Measurements from ENCODE around the gene UFM1. TPM values are rescaled to one million over a fixed set of nuclear protein-coding genes. Genes with fewer than 3 reads are reported as not detected.
"Not testable (repeated sequence)": the region's sequence is repeated elsewhere in the genome, so short reads cannot be mapped to it uniquely, and the experiment has no call there.

Gene UFM1
- total RNA-seq, 1 experiment from 2014 or later: 87.9 TPM

DNA sequence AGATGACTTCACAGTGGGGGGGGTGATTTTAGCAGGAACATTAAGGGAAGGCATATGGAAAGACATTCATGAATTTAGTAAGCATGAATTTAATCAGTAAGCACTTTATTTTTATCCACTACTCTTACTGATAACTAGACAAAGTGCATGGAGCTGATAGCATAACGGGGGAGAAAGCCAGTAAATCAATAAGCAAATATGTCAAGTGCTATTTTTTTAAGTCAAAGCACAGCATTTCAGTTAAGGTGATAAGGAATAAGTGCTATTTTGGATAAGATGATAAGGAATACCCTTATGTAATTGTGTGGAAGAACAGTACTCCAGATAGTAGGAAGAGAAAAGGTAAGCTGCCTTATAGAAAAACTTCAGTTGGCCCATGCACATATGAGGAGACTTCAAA, 19.4 kb downstream of the UFM1 start:
- Histone ChIP-seq H3K27ac (ENCODE audit: low read depth, low read length, poor library complexity, severe bottlenecking) (no peak overlapping the region), H3K4me1 (ENCODE audit: insufficient read depth, low read length, poor library complexity, severe bottlenecking) (no peaks in the 10 kb centered on the region), H3K27me3 (replicated peaks; ENCODE audit: insufficient read depth, low read depth, low read length, poor library complexity) (no peaks in the 10 kb centered on the region), H3K36me3 (ENCODE audit: insufficient read depth, low read length, poor library complexity, severe bottlenecking) (no peaks in the 10 kb centered on the region), H3K9me3 (ENCODE audit: low read depth, low read length, poor library complexity, severe bottlenecking) (no peaks in the 10 kb centered on the region), H3K4me3 (ENCODE audit: low read depth, low read length, poor library complexity, severe bottlenecking) (no peak overlapping the region)
- no peak for DNase-seq (ENCODE audit: low spot score)
- CTCF ChIA-PET: no interaction called here
- no peak for TF ChIP-seq EZH2 (IDR thresholded peaks at IDR 0.05; ENCODE audit: borderline replicate concordance, low read depth, low read length, poor library complexity, severe bottlenecking)
- TF ChIP-seq, protein P1, sequence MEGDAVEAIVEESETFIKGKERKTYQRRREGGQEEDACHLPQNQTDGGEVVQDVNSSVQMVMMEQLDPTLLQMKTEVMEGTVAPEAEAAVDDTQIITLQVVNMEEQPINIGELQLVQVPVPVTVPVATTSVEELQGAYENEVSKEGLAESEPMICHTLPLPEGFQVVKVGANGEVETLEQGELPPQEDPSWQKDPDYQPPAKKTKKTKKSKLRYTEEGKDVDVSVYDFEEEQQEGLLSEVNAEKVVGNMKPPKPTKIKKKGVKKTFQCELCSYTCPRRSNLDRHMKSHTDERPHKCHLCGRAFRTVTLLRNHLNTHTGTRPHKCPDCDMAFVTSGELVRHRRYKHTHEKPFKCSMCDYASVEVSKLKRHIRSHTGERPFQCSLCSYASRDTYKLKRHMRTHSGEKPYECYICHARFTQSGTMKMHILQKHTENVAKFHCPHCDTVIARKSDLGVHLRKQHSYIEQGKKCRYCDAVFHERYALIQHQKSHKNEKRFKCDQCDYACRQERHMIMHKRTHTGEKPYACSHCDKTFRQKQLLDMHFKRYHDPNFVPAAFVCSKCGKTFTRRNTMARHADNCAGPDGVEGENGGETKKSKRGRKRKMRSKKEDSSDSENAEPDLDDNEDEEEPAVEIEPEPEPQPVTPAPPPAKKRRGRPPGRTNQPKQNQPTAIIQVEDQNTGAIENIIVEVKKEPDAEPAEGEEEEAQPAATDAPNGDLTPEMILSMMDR (conservative IDR thresholded peaks at IDR 0.05; ENCODE audit: low read depth, low read length): no peak
- BruUV-seq (replicated peaks): no TSS peak
- POLR2A ChIA-PET (ENCODE audit: low non-redundant PET): interaction anchor here (0.6 kb wide), 1 partner anchor 479 kb away, joined by 5 read pairs; no protein-coding TSS in a partner anchor
- intact Hi-C loops (cut with micrococcal nuclease; ENCODE audit: unreplicated experiment): no loop called here

DNA sequence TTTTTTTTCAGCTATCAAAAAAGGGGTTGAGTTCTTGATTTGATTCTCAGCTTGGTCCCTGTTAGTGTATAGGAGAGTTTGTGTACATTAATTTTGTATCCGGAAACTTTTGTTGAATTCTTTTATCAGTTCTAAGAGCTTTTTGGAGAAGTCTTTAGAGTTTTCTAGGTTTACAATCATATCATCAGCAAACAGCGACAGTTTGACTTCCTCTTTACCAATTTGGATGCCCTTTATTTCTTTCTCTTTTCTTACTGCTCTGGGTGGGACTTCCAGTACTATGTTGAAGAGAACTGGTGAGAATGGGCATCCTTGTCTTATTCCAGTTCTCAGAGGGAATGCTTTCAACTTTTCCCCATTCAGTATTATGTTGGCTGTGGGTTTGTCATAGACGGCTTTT, 20.4 kb downstream of the UFM1 start:
- H3K36me3 ChIP-seq (ENCODE audit: insufficient read depth, low read length, poor library complexity, severe bottlenecking); H3K4me3 ChIP-seq (ENCODE audit: low read depth, low read length, poor library complexity, severe bottlenecking); H3K27ac ChIP-seq (ENCODE audit: low read depth, low read length, poor library complexity, severe bottlenecking); H3K9me3 ChIP-seq (ENCODE audit: low read depth, low read length, poor library complexity, severe bottlenecking); CTCF ChIA-PET; intact Hi-C loops (cut with micrococcal nuclease; ENCODE audit: unreplicated experiment); BruUV-seq (replicated peaks); DNase-seq (ENCODE audit: low spot score); H3K27me3 ChIP-seq (replicated peaks; ENCODE audit: insufficient read depth, low read depth, low read length, poor library complexity); H3K4me1 ChIP-seq (ENCODE audit: insufficient read depth, low read length, poor library complexity, severe bottlenecking); POLR2A ChIA-PET (ENCODE audit: low non-redundant PET): not testable (repeated sequence)

DNA sequence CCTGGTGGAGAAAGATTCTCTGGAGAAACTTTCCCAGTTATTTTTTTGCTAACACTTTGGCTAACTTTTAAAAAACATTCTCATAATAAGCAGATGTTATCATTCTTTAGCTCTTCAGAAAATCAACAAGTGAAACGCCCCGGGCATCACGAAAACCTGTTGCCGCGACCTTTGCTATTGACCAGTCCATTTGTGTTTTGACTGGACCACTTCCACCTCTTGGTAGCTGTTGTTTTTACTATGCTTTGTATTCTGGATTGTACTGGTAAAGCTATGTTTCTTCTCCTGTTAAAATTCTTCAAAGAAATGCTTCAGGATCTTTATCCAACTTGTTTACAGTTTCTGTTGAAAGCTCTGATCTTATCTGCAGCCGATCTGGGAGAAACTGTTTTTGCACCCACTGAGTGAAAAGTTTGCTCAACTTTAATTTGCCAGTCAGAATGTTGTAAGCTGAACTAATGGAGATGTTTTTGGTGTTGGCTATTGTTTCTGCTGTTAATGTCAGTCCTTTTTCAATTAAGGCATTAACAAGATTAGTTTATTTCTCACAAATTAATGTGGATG, 23.3 kb downstream of the UFM1 start:
- TF ChIP-seq, protein P1 (conservative IDR thresholded peaks at IDR 0.05; ENCODE audit: low read depth, low read length): no peak
- no peak for TF ChIP-seq EZH2 (IDR thresholded peaks at IDR 0.05; ENCODE audit: borderline replicate concordance, low read depth, low read length, poor library complexity, severe bottlenecking)
- H3K9me3 ChIP-seq (ENCODE audit: low read depth, low read length, poor library complexity, severe bottlenecking): no peaks in the 10 kb centered on the region
- ChIA-PET CTCF (no interaction called here), POLR2A (ENCODE audit: low non-redundant PET) (interaction anchor here (0.6 to 0.7 kb wide), 2 partner anchors 103 to 507 kb away, joined by 3 to 4 read pairs; no protein-coding TSS in a partner anchor)
- intact Hi-C loops (cut with micrococcal nuclease; ENCODE audit: unreplicated experiment): no loop called here
- no peaks in the 10 kb centered on the region for H3K36me3 ChIP-seq (ENCODE audit: insufficient read depth, low read length, poor library complexity, severe bottlenecking)
- no peaks in the 10 kb centered on the region for H3K27me3 ChIP-seq (replicated peaks; ENCODE audit: insufficient read depth, low read depth, low read length, poor library complexity)
- no peak for DNase-seq (ENCODE audit: low spot score)
- no peak overlapping the region for H3K27ac ChIP-seq (ENCODE audit: low read depth, low read length, poor library complexity, severe bottlenecking)
- H3K4me3 ChIP-seq (ENCODE audit: low read depth, low read length, poor library complexity, severe bottlenecking): no peak overlapping the region
- H3K4me1 ChIP-seq (ENCODE audit: insufficient read depth, low read length, poor library complexity, severe bottlenecking): no peaks in the 10 kb centered on the region
- no TSS peak for BruUV-seq (replicated peaks)

DNA sequence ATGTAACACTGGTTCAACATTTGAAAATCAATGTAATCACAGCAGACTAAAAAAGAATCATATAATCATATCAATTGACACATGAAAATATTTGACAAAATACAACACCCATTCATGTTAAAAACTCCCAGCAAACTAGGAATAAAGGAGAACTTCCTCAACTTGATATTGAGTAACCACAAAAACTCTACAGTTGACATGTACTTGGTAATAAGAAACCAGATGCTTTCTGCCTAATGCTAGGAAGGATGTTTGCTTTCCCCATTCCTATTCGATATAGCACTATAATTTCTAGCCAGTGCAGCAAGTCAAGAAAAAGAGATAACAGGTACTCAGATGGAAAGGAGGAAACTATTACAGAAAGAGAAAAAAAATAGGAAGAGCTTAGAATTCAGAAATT, 26.9 kb downstream of the UFM1 start:
- Histone ChIP-seq H3K4me1 (ENCODE audit: insufficient read depth, low read length, poor library complexity, severe bottlenecking) (no peaks in the 10 kb centered on the region), H3K36me3 (ENCODE audit: insufficient read depth, low read length, poor library complexity, severe bottlenecking) (no peaks in the 10 kb centered on the region), H3K27me3 (replicated peaks; ENCODE audit: insufficient read depth, low read depth, low read length, poor library complexity) (no peaks in the 10 kb centered on the region), H3K4me3 (ENCODE audit: low read depth, low read length, poor library complexity, severe bottlenecking) (no peak overlapping the region), H3K9me3 (ENCODE audit: low read depth, low read length, poor library complexity, severe bottlenecking) (no peaks in the 10 kb centered on the region), H3K27ac (ENCODE audit: low read depth, low read length, poor library complexity, severe bottlenecking) (no peak overlapping the region)
- CTCF ChIA-PET: no interaction called here
- intact Hi-C loops (cut with micrococcal nuclease; ENCODE audit: unreplicated experiment): no loop called here
- no peak for DNase-seq (ENCODE audit: low spot score)
- POLR2A ChIA-PET (ENCODE audit: low non-redundant PET): no interaction called here
- TF ChIP-seq, protein P1 (conservative IDR thresholded peaks at IDR 0.05; ENCODE audit: low read depth, low read length): no peak
- no TSS peak for BruUV-seq (replicated peaks)
